ENCODE data around the gene BICC1.

The BICC1 gene

DNA sequence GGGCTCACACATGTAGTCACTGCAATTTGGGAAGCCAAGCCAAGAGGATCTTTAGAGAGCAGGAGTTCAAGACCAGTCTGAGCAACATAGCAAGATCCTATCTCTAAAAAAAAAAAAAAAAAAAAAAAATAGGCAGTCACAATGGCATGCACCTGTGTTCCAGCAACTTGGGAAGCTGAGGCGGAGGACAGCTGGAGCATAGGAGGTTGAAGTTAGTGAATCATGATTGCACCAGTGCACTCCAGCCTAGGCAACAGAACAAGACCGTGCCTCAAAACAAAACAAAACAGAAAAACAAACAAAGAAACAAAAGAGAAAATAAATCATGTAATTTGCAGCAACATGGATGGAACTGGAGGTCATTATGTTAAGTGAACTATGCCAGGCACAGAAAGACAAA is 33.6 kb upstream of the BICC1 start:
- Histone ChIP-seq H3K36me3 (ENCODE audit: control insufficient read depth, insufficient read depth, low read length) (no peaks in the 10 kb centered on the region), H3K4me1 (ENCODE audit: control insufficient read depth, insufficient read depth, low read length, poor library complexity, severe bottlenecking) (no peaks in the 10 kb centered on the region), H3K4me3 (ENCODE audit: insufficient read depth, low read depth, low read length, poor library complexity, severe bottlenecking) (no peak overlapping the region), H3K9me3 (ENCODE audit: control insufficient read depth, low read length) (no peaks in the 10 kb centered on the region), H3K27me3 (replicated peaks; ENCODE audit: control insufficient read depth, insufficient read depth, low read length, poor library complexity, severe bottlenecking) (no peaks in the 10 kb centered on the region), H3K27ac (ENCODE audit: insufficient read depth, low read length, poor library complexity, severe bottlenecking) (no peak overlapping the region)
- DNase-seq, result no peak

DNA sequence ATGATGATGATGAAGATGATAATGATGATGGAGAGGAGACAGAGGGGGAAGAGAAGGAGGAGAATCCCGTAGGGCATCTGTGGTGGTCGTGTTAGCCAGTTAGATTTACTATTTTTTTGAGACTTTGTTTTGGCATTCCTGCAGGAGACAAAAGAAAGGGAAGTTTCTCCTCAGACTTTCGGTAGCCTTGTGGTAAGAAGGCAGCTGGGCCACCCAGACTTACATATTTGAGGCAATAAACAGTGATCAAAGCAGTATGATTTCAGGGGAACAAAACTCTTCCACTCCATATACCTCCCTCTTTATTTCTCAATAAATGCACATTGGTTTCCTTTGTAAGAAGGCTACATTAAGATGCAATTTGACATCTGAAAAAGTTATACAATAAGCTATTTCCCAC is 32.4 kb upstream of the BICC1 start:
- H3K4me3 ChIP-seq (ENCODE audit: insufficient read depth, low read depth, low read length, poor library complexity, severe bottlenecking), result no peak overlapping the region
- no peak overlapping the region for H3K27ac ChIP-seq (ENCODE audit: insufficient read depth, low read length, poor library complexity, severe bottlenecking)
- no peaks in the 10 kb centered on the region for H3K27me3 ChIP-seq (replicated peaks; ENCODE audit: control insufficient read depth, insufficient read depth, low read length, poor library complexity, severe bottlenecking)
- no peak for DNase-seq
- no peaks in the 10 kb centered on the region for H3K36me3 ChIP-seq (ENCODE audit: control insufficient read depth, insufficient read depth, low read length)
- no peaks in the 10 kb centered on the region for H3K9me3 ChIP-seq (ENCODE audit: control insufficient read depth, low read length)
- H3K4me1 ChIP-seq (ENCODE audit: control insufficient read depth, insufficient read depth, low read length, poor library complexity, severe bottlenecking), result no peaks in the 10 kb centered on the region

DNA sequence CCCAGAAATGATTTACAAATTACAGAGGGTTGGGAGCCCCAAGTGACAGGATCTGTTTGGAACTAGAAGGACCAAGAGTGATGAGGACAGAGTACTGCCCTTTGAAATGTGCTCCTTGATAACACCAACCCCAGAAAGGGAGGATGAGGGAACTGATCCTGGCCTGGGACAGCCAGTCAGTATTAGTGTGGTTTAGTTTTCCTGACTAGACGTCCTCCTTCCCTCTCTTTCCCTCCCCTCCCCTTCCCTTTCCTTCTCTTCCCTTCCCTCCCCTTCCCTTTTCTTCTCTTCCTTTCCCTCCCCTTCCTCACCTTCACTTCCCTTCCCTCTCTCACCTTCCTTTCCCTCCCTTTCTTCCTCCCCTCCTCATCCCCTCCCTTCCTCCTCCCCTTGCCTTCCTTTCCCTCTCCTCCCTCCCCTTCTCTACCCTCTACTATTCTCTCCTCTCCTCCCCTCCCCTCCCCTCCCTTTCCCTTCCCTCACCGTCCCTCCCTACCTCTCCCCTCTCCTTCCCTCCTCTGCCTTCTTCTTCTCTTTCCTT is 31.0 kb upstream of the BICC1 start:
- Histone ChIP-seq H3K9me3 (ENCODE audit: control insufficient read depth, low read length) (no peaks in the 10 kb centered on the region), H3K27me3 (replicated peaks; ENCODE audit: control insufficient read depth, insufficient read depth, low read length, poor library complexity, severe bottlenecking) (no peaks in the 10 kb centered on the region), H3K27ac (ENCODE audit: insufficient read depth, low read length, poor library complexity, severe bottlenecking) (no peak overlapping the region), H3K36me3 (ENCODE audit: control insufficient read depth, insufficient read depth, low read length) (no peaks in the 10 kb centered on the region), H3K4me1 (ENCODE audit: control insufficient read depth, insufficient read depth, low read length, poor library complexity, severe bottlenecking) (no peaks in the 10 kb centered on the region), H3K4me3 (ENCODE audit: insufficient read depth, low read depth, low read length, poor library complexity, severe bottlenecking) (no peak overlapping the region)
- no peak for DNase-seq

DNA sequence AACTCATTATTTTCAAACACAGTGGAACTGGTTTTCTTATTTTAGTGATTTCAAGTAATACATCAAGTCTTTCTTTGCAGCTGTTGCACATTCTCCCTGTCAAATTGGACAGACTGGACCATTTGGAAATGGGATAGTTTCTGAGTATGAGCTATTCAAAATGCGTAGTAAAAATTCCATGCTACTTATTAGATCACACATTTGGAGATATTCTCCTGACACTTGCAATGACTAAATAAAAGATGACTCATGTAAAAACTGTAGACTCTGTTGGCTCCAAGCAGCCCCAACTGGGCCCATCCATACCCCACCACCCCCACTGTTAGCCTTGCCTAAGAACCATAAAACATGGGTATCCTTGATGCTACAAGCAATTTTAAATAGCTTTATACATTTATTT is 25.9 kb upstream of the BICC1 start:
- no peak for DNase-seq
- Histone ChIP-seq H3K4me1 (ENCODE audit: control insufficient read depth, insufficient read depth, low read length, poor library complexity, severe bottlenecking) (no peaks in the 10 kb centered on the region), H3K9me3 (ENCODE audit: control insufficient read depth, low read length) (no peaks in the 10 kb centered on the region), H3K27ac (ENCODE audit: insufficient read depth, low read length, poor library complexity, severe bottlenecking) (no peak overlapping the region), H3K27me3 (replicated peaks; ENCODE audit: control insufficient read depth, insufficient read depth, low read length, poor library complexity, severe bottlenecking) (no peaks in the 10 kb centered on the region), H3K4me3 (ENCODE audit: insufficient read depth, low read depth, low read length, poor library complexity, severe bottlenecking) (no peak overlapping the region), H3K36me3 (ENCODE audit: control insufficient read depth, insufficient read depth, low read length) (no peaks in the 10 kb centered on the region)

DNA sequence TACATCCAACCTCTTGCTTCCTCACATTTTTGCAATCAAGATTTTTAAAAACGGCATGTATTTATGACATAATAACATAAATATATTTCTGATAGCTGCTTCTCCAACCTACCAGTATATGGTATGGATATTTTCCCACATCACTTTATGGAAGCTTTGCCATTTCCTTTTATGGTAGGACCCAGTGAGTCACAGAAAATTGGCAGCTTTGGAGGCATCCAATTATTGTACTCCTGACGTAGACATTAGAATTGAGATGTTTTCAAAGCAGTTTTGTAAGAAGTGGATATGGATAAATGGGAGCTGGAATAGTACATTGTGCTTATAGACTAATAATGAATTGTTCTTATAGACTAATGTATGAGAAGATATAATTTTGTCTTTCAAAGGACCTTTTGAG is 23.8 kb upstream of the BICC1 start:
- no peak overlapping the region for H3K27ac ChIP-seq (ENCODE audit: insufficient read depth, low read length, poor library complexity, severe bottlenecking)
- H3K4me3 ChIP-seq (ENCODE audit: insufficient read depth, low read depth, low read length, poor library complexity, severe bottlenecking), result no peak overlapping the region

DNA sequence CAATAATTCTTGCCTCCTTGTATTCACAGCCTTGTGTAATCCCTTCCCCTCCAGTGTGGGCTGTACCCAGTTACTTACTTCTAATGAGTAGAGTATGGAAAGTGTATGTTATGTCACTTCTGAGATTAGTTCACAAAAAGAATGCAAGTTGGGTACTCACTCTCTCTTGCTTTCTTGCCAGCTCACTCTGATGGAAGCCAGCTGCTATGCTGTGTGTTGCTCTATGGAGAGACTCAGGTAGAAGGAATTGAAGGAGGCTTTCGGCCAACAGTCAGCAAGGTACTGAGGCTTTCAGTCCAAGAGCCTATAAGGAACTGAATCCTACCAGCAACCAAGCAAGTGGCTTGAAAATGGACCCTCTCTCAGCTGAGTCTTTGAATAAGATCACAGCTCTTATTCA is 9.7 kb upstream of the BICC1 start:
- H3K4me3 ChIP-seq (ENCODE audit: insufficient read depth, low read depth, low read length, poor library complexity, severe bottlenecking), result no peak overlapping the region
- H3K36me3 ChIP-seq (ENCODE audit: control insufficient read depth, insufficient read depth, low read length), result no peaks in the 10 kb centered on the region
- no peak for DNase-seq
- no peaks in the 10 kb centered on the region for H3K9me3 ChIP-seq (ENCODE audit: control insufficient read depth, low read length)
- no peak overlapping the region for H3K27ac ChIP-seq (ENCODE audit: insufficient read depth, low read length, poor library complexity, severe bottlenecking)
- H3K4me1 ChIP-seq (ENCODE audit: control insufficient read depth, insufficient read depth, low read length, poor library complexity, severe bottlenecking), result no peaks in the 10 kb centered on the region
- no peaks in the 10 kb centered on the region for H3K27me3 ChIP-seq (replicated peaks; ENCODE audit: control insufficient read depth, insufficient read depth, low read length, poor library complexity, severe bottlenecking)

More for the DNA sequence above, 23.8 kb upstream of the BICC1 start:
- Histone ChIP-seq H3K36me3 (ENCODE audit: control insufficient read depth, insufficient read depth, low read length) (no peaks in the 10 kb centered on the region), H3K27me3 (replicated peaks; ENCODE audit: control insufficient read depth, insufficient read depth, low read length, poor library complexity, severe bottlenecking) (no peaks in the 10 kb centered on the region), H3K9me3 (ENCODE audit: control insufficient read depth, low read length) (no peaks in the 10 kb centered on the region), H3K4me1 (ENCODE audit: control insufficient read depth, insufficient read depth, low read length, poor library complexity, severe bottlenecking) (no peaks in the 10 kb centered on the region)
- no peak for DNase-seq

DNA sequence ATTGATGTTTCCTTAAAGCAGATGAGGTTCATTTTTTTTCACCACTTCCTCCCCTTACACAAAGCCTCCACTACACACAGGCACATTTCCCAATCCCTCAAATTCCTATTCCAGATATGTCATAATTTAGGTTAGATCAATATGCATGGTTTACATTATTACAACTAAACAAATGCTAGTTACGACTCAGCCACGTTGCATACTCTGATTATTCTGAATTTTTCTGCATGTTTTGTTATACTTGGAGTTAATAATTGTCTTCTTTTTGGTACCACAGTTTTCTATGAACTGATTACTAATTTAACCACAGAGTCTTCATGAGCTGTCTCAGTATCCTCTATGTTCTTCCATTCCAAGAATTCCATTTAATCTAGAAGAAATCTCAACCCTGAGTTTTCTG is 4.4 kb upstream of the BICC1 start:
- Histone ChIP-seq H3K4me3 (ENCODE audit: insufficient read depth, low read depth, low read length, poor library complexity, severe bottlenecking) (no peak overlapping the region), H3K36me3 (ENCODE audit: control insufficient read depth, insufficient read depth, low read length) (no peaks in the 10 kb centered on the region), H3K9me3 (ENCODE audit: control insufficient read depth, low read length) (no peaks in the 10 kb centered on the region), H3K27me3 (replicated peaks; ENCODE audit: control insufficient read depth, insufficient read depth, low read length, poor library complexity, severe bottlenecking) (peaks cover 7% of the 10 kb centered on the region), H3K4me1 (ENCODE audit: control insufficient read depth, insufficient read depth, low read length, poor library complexity, severe bottlenecking) (no peaks in the 10 kb centered on the region), H3K27ac (ENCODE audit: insufficient read depth, low read length, poor library complexity, severe bottlenecking) (no peak overlapping the region)
- no peak for DNase-seq

DNA sequence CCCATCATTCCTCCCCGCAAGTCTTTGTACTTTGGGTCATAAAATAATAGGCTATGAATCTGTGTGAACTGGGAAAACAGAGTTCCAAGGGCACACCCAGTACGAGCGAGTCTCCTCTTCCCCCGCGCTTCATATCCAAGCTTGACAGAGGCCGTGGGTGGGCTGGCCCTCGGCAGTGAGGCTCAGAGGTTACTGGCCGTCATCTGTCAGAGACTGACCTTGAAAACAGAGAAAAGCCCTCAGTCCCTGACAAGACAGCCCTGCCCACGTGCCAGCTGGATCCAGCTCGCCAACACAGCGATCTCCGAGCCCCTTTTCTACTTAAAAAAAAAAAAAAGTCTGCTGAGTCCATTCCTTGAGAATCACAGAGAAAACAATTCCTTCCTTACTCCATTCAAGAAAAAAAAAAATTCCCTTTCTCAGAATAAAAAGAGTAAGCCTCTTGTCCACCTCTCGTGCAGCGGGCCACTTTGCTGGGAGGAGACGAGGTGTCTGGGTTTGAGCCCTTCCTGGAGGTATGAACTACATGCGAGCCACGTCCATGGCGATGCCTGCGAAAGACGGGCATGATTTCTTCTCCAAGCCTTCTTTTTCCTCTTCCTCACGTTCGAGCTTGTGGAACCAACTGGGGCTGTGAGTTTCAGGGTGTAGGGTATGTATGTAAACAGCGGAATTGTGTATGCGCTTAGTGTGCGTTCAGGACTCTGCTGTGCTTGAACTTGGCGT is 744 bp upstream of the BICC1 start:
- Histone ChIP-seq H3K4me3 (ENCODE audit: insufficient read depth, low read depth, low read length, poor library complexity, severe bottlenecking) (no peak overlapping the region), H3K4me1 (ENCODE audit: control insufficient read depth, insufficient read depth, low read length, poor library complexity, severe bottlenecking) (no peaks in the 10 kb centered on the region), H3K9me3 (ENCODE audit: control insufficient read depth, low read length) (no peaks in the 10 kb centered on the region), H3K27ac (ENCODE audit: insufficient read depth, low read length, poor library complexity, severe bottlenecking) (no peak overlapping the region), H3K27me3 (replicated peaks; ENCODE audit: control insufficient read depth, insufficient read depth, low read length, poor library complexity, severe bottlenecking) (peaks cover 11% of the 10 kb centered on the region), H3K36me3 (ENCODE audit: control insufficient read depth, insufficient read depth, low read length) (no peaks in the 10 kb centered on the region)
- DNase-seq, result no peak

DNA sequence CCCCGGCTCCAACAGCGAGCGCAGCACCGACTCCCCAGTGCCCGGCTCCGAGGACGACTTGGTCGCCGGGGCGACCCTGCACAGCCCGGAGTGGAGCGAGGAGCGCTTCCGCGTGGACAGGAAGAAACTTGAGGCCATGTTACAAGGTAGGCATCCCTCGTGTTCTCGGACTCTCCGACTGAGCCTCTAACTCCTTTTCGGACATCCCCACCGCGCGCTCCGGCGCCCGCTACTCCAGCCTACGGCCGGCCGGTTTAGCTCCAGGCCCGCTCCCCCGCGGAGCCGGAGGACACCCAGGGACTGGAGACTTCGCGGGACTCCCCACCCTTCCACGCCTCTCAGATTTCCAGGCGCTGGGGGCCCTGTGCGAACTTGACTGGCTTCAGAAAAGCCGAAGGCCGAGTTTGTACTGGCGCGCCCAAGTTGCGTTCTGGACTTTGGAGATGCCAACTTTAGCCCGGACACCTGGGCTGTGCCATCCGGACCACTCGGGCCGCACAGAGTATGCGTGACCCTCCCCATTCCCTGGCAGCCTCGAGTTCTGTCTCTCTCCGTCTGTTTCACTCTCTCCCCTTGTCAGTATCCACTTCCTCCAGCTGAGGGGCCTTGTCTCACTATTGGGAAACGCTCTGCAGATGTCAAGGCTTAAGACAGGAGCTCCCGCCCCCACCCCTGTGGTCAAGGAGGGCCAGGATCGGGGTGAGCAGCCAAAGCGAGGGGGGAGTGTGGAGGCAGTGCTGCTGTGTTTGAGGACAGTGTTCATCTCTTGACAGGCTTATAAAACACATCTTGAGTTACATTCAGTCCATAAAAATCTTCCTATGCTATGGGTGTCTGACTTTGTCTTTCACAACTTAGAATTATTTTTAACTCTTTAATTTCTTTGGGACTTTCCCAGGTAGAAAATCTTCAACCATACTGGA is 777 bp downstream of the BICC1 start:
- Histone ChIP-seq H3K4me1 (ENCODE audit: control insufficient read depth, insufficient read depth, low read length, poor library complexity, severe bottlenecking) (no peaks in the 10 kb centered on the region), H3K36me3 (ENCODE audit: control insufficient read depth, insufficient read depth, low read length) (no peaks in the 10 kb centered on the region), H3K4me3 (ENCODE audit: insufficient read depth, low read depth, low read length, poor library complexity, severe bottlenecking) (peak overlapping the region; percentile 28), H3K27ac (ENCODE audit: insufficient read depth, low read length, poor library complexity, severe bottlenecking) (no peak overlapping the region), H3K27me3 (replicated peaks; ENCODE audit: control insufficient read depth, insufficient read depth, low read length, poor library complexity, severe bottlenecking) (peaks cover 11% of the 10 kb centered on the region), H3K9me3 (ENCODE audit: control insufficient read depth, low read length) (no peaks in the 10 kb centered on the region)
- no peak for DNase-seq
